HepG2 (cell line): ENCODE results near the gene LCORL. TPM values are rescaled to one million over a fixed set of nuclear protein-coding genes. Genes with fewer than 3 reads are reported as not detected.

ENCODE experiments used
- ADNP ChIP-seq: sonication (generic); formaldehyde crosslinking; IDR thresholded peaks from 2 replicates; pipeline ENCODE4 v1.4.0; 2020; ENCODE audit warnings: missing genetic modification reagents
- AGO1 ChIP-seq: fragments of 200-400 bp; formaldehyde crosslinking; IDR thresholded peaks from 2 replicates; pipeline ENCODE4 v1.6.1; 2017; ENCODE audit warnings: mild to moderate bottlenecking, low read depth, low read length, moderate library complexity; ENCODE audit not compliant: poor library complexity, severe bottlenecking
- FIP1L1 ChIP-seq: fragments of 200-400 bp; formaldehyde crosslinking; IDR thresholded peaks from 2 replicates; pipeline ENCODE4 v1.6.1; 2018; ENCODE audit warnings: low read depth, mild to moderate bottlenecking, low read length, moderate library complexity, borderline replicate concordance; ENCODE audit not compliant: insufficient read depth
- HOXD1 ChIP-seq: sonication (generic); formaldehyde crosslinking; IDR thresholded peaks from 2 replicates; pipeline ENCODE4 v1.5.0; 2020; ENCODE audit warnings: missing genetic modification reagents
- MAFG ChIP-seq: sonication (generic); formaldehyde crosslinking; IDR thresholded peaks from 2 replicates; pipeline ENCODE4 v1.5.1; 2020; ENCODE audit warnings: mild to moderate bottlenecking, missing genetic modification reagents
- MBNL3 ChIP-seq: fragments of 250-450 bp; sonication (Bioruptor Pico); conservative IDR thresholded peaks from 2 replicates; pipeline ENCODE4 v1.8.0; 2022; ENCODE audit warnings: mild to moderate bottlenecking, inconsistent platforms
- ONECUT2 ChIP-seq: sonication (generic); formaldehyde crosslinking; IDR thresholded peaks from 2 replicates; pipeline ENCODE4 v1.4.0; 2020; ENCODE audit warnings: missing genetic modification reagents
- REL ChIP-seq: sonication (generic); formaldehyde crosslinking; conservative IDR thresholded peaks from 2 replicates; pipeline ENCODE4 v1.8.0; 2022; ENCODE audit warnings: mild to moderate bottlenecking, missing genetic modification reagents, moderate library complexity
- TBX3 ChIP-seq: fragments of 450-650 bp; IDR thresholded peaks from 2 replicates; pipeline ENCODE4 v1.6.1; 2017; ENCODE audit warnings: antibody characterized with exemption, mild to moderate bottlenecking, inconsistent platforms, borderline replicate concordance
- ZNF367 ChIP-seq: sonication (generic); formaldehyde crosslinking; IDR thresholded peaks from 2 replicates; pipeline ENCODE4 v1.4.0; 2020; ENCODE audit warnings: missing genetic modification reagents, borderline replicate concordance
- ZNF773 ChIP-seq: sonication (generic); formaldehyde crosslinking; IDR thresholded peaks from 2 replicates; pipeline ENCODE4 v1.4.0; 2020; ENCODE audit warnings: missing genetic modification reagents, borderline replicate concordance
- polyA plus RNA-seq, 8 experiments: library from polyadenylated mRNA; depleted of rRNA in 3 of 8; stranded (reverse) in 7 of 8; unstranded in 1 of 8; fragments of >200 nt; fragmentation: Illumina TruSeq in 4 of 8; extraction: Trizol in 4 of 8; gene quantifications; 2 replicates each; pipeline versions ENCODE4 v1.2.1 to v1.2.3, GENCODE V29; 2011 to 2016; ENCODE audit warnings: low read depth in 4 of 8, missing spikeins in 1 of 8, mixed read lengths in 1 of 8; ENCODE audit not compliant: insufficient read depth in 1 of 8
- total RNA-seq, 5 experiments: library from RNA; depleted of rRNA; stranded (reverse); fragments of >200 nt; fragmentation: Illumina TruSeq; extraction: Trizol; gene quantifications; 2 replicates each; pipeline ENCODE4 v1.2.3, GENCODE V29; 2016; ENCODE audit warnings: low read depth in 1 of 5
- TF ChIP-seq, protein P1 (sequence below): sonication (generic); formaldehyde crosslinking; IDR thresholded peaks from 2 replicates; pipeline ENCODE4 v1.4.0; 2020; ENCODE audit warnings: missing genetic modification reagents, borderline replicate concordance
- TF ChIP-seq, protein P2 (sequence below): sonication (generic); formaldehyde crosslinking; IDR thresholded peaks from 2 replicates; pipeline ENCODE4 v1.5.0; 2020; ENCODE audit warnings: missing genetic modification reagents, mild to moderate bottlenecking, borderline replicate concordance
- TF ChIP-seq, protein P3 (sequence below): sonication (generic); formaldehyde crosslinking; IDR thresholded peaks from 2 replicates; pipeline ENCODE4 v1.5.0; 2020; ENCODE audit warnings: mild to moderate bottlenecking, missing genetic modification reagents, borderline replicate concordance
- TF ChIP-seq, protein P4 (sequence below): sonication (generic); formaldehyde crosslinking; IDR thresholded peaks from 2 replicates; pipeline ENCODE4 v1.5.1; 2020; ENCODE audit warnings: mild to moderate bottlenecking, missing genetic modification reagents, moderate library complexity

LCORL gene
- total and polyA plus RNA-seq, 2 of the 13 experiments (the other 11 are each of a cell fraction or from before 2014, with no cell fraction given): 5.3 to 14.5 TPM

DNA sequence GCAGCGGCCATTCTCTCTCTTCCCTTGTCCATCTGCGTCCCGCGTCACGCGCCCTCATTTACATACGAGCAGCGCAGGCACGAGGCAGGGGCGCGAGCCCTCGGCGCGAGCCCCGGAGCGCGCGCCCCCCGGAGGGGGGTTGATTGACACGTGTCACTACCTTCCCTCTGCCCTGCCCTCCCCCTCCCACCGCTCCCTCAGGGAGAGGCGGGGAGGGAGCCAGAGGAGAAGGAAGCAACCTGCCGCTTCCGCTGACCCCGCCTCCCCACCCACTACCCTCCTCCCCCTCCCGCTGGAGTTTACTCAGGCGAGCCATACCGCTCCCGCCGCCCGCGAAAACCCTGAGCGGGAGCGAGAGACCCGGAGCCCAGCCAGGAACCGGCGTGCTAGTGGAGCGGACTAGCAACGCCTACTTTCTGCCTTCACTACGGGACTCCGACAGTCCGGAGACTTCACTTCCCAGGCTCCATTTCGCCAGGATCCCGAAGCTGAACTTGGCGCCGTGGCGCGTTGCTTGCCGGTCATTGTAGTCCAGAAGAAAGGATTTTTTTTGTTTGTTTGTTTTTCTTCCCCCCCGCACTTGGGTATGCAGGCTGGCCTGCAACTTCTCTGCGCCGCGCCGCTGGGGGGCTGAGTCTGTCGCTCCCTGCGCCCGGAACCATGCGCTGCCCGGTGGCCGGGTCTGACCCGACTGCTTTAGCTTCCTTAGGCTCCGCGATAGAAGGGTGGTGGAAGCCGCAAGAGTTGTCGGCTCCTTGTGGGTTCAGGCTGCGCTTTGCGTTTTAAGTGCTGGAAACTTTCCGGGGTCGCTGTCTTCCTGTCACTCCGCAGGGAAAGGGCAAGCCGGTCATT, at the start of gene LCORL (continued):
- TF ChIP-seq, protein P1, sequence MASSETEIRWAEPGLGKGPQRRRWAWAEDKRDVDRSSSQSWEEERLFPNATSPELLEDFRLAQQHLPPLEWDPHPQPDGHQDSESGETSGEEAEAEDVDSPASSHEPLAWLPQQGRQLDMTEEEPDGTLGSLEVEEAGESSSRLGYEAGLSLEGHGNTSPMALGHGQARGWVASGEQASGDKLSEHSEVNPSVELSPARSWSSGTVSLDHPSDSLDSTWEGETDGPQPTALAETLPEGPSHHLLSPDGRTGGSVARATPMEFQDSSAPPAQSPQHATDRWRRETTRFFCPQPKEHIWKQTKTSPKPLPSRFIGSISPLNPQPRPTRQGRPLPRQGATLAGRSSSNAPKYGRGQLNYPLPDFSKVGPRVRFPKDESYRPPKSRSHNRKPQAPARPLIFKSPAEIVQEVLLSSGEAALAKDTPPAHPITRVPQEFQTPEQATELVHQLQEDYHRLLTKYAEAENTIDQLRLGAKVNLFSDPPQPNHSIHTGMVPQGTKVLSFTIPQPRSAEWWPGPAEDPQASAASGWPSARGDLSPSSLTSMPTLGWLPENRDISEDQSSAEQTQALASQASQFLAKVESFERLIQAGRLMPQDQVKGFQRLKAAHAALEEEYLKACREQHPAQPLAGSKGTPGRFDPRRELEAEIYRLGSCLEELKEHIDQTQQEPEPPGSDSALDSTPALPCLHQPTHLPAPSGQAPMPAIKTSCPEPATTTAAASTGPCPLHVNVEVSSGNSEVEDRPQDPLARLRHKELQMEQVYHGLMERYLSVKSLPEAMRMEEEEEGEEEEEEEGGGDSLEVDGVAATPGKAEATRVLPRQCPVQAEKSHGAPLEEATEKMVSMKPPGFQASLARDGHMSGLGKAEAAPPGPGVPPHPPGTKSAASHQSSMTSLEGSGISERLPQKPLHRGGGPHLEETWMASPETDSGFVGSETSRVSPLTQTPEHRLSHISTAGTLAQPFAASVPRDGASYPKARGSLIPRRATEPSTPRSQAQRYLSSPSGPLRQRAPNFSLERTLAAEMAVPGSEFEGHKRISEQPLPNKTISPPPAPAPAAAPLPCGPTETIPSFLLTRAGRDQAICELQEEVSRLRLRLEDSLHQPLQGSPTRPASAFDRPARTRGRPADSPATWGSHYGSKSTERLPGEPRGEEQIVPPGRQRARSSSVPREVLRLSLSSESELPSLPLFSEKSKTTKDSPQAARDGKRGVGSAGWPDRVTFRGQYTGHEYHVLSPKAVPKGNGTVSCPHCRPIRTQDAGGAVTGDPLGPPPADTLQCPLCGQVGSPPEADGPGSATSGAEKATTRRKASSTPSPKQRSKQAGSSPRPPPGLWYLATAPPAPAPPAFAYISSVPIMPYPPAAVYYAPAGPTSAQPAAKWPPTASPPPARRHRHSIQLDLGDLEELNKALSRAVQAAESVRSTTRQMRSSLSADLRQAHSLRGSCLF (CRISPR knock-in tag): no peak
- TF ChIP-seq FIP1L1 (no peak), ZNF367 (CRISPR knock-in tag) (no peak), REL (CRISPR knock-in tag) (no peak), ONECUT2 (CRISPR knock-in tag) (no peak), MAFG (CRISPR knock-in tag) (no peak), ADNP (no peak), MBNL3 (CRISPR knock-in tag) (no peak), AGO1 (no peak), HOXD1 (CRISPR knock-in tag) (no peak), TBX3 (no peak), ZNF773 (CRISPR knock-in tag) (no peak)
- TF ChIP-seq, protein P2, sequence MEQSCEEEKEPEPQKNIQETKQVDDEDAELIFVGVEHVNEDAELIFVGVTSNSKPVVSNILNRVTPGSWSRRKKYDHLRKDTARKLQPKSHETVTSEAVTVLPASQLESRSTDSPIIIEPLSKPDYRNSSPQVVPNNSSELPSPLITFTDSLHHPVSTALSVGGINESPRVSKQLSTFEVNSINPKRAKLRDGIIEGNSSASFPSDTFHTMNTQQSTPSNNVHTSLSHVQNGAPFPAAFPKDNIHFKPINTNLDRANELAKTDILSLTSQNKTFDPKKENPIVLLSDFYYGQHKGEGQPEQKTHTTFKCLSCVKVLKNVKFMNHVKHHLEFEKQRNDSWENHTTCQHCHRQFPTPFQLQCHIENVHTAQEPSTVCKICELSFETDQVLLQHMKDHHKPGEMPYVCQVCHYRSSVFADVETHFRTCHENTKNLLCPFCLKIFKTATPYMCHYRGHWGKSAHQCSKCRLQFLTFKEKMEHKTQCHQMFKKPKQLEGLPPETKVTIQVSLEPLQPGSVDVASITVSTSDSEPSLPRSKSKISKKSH (CRISPR knock-in tag): no peak
- TF ChIP-seq, protein P3, sequence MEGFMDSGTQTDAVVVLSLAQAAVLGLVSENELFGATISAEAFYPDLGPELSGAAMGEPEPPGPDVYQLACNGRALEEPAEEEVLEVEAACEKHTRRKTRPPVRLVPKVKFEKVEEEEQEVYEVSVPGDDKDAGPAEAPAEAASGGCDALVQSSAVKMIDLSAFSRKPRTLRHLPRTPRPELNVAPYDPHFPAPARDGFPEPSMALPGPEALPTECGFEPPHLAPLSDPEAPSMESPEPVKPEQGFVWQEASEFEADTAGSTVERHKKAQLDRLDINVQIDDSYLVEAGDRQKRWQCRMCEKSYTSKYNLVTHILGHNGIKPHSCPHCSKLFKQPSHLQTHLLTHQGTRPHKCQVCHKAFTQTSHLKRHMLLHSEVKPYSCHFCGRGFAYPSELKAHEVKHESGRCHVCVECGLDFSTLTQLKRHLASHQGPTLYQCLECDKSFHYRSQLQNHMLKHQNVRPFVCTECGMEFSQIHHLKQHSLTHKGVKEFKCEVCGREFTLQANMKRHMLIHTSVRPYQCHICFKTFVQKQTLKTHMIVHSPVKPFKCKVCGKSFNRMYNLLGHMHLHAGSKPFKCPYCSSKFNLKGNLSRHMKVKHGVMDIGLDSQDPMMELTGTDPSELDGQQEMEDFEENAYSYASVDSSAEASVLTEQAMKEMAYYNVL: no peak
- TF ChIP-seq, protein P4, sequence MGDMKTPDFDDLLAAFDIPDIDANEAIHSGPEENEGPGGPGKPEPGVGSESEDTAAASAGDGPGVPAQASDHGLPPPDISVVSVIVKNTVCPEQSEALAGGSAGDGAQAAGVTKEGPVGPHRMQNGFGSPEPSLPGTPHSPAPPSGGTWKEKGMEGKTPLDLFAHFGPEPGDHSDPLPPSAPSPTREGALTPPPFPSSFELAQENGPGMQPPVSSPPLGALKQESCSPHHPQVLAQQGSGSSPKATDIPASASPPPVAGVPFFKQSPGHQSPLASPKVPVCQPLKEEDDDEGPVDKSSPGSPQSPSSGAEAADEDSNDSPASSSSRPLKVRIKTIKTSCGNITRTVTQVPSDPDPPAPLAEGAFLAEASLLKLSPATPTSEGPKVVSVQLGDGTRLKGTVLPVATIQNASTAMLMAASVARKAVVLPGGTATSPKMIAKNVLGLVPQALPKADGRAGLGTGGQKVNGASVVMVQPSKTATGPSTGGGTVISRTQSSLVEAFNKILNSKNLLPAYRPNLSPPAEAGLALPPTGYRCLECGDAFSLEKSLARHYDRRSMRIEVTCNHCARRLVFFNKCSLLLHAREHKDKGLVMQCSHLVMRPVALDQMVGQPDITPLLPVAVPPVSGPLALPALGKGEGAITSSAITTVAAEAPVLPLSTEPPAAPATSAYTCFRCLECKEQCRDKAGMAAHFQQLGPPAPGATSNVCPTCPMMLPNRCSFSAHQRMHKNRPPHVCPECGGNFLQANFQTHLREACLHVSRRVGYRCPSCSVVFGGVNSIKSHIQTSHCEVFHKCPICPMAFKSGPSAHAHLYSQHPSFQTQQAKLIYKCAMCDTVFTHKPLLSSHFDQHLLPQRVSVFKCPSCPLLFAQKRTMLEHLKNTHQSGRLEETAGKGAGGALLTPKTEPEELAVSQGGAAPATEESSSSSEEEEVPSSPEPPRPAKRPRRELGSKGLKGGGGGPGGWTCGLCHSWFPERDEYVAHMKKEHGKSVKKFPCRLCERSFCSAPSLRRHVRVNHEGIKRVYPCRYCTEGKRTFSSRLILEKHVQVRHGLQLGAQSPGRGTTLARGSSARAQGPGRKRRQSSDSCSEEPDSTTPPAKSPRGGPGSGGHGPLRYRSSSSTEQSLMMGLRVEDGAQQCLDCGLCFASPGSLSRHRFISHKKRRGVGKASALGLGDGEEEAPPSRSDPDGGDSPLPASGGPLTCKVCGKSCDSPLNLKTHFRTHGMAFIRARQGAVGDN: peak; percentile 77
